Kidney (tissue), 14 donors: ENCODE data around the gene P2RY12. TPM values are rescaled to one million over a fixed set of nuclear protein-coding genes. Genes with fewer than 3 reads are reported as not detected.

Experiments
- DNase-seq, 5 donors: peaks; one replicate each; pipeline ENCODE4 v3.0.0-alpha.2; 2013 to 2020
- FAIRE-seq: peaks from 2 replicates; lab custom pipeline; 2012; peaks lifted over from hg19 to GRCh38; lab: Jason Lieb, UNC
- H3K27ac ChIP-seq, 2 donors: one replicate each; pipeline ENCODE4 v1.7.0; 2013; ENCODE audit warnings: low read depth in 2 of 2, low read length in 2 of 2, inconsistent platforms in 1 of 2
- H3K27me3 ChIP-seq: one replicate; pipeline ENCODE4 v1.7.1; 2013; ENCODE audit warnings: low read length, inconsistent platforms; ENCODE audit not compliant: control insufficient read depth, insufficient read depth
- H3K36me3 ChIP-seq, 3 donors: one replicate each; pipeline versions ENCODE4 v1.7.0 to v1.7.1; 2013; ENCODE audit warnings: low read length in 3 of 3, control low read depth in 1 of 3, inconsistent platforms in 1 of 3; ENCODE audit not compliant: insufficient read depth in 3 of 3, control insufficient read depth in 2 of 3
- H3K4me1 ChIP-seq, 3 donors: one replicate each; pipeline versions ENCODE4 v1.7.0 to v1.7.1; 2013; ENCODE audit warnings: low read length in 3 of 3, inconsistent platforms in 1 of 3, low read depth in 1 of 3; ENCODE audit not compliant: control insufficient read depth in 2 of 3, insufficient read depth in 2 of 3
- H3K4me3 ChIP-seq, 3 donors: one replicate each; pipeline versions ENCODE4 v1.7.0 to v1.8.1; 2013; ENCODE audit warnings: low read length in 3 of 3, control low read depth in 1 of 3, inconsistent platforms in 1 of 3
- H3K9ac ChIP-seq, 3 donors: one replicate each; pipeline versions ENCODE4 v1.7.0 to v1.7.1; 2013; ENCODE audit warnings: low read length in 3 of 3, control low read depth in 1 of 3, inconsistent platforms in 1 of 3
- H3K9me3 ChIP-seq, 3 donors: one replicate each; pipeline versions ENCODE4 v1.7.0 to v1.7.1; 2013; ENCODE audit warnings: low read length in 3 of 3, control low read depth in 1 of 3, inconsistent platforms in 1 of 3; ENCODE audit not compliant: control insufficient read depth in 2 of 3, insufficient read depth in 1 of 3
- CTCF ChIP-seq: IDR thresholded peaks from 3 replicates; pipeline ENCODE4 v1.5.1; 2012; ENCODE audit warnings: mild to moderate bottlenecking, moderate library complexity, borderline replicate concordance; ENCODE audit not compliant: insufficient read depth; ENCODE audit errors: extremely low read depth
- intact Hi-C: fragments of 100-400 bp; cut with DNase I; formaldehyde crosslinking; loops from one replicate; pipeline ENCODE4 v1.11.1; 2022
- polyA plus RNA-seq: library from polyadenylated mRNA; stranded (reverse); fragments of 350-450 nt; fragmentation: Illumina TruSeq; extraction: RNeasy Lipid Tissue Mini Kit (QIAGEN cat#74804); gene quantifications from one replicate; pipeline ENCODE4 v1.2.3, GENCODE V29; 2014; ENCODE audit warnings: low read depth, low replicate concordance; ENCODE audit not compliant: insufficient read depth
- total RNA-seq: library from RNA; stranded (reverse); fragmentation: NEBNext Ultra II Directional; extraction: Animal tissue kit (Norgen Biotek cat#: 25700); gene quantifications from one replicate; pipeline ENCODE4 v1.2.1, GENCODE V29; 2021
- donor health status: control.
- donor health status: control.
- donor health status: control.
- donor health status: control.
- donor health status: control.
- donor health status: DM: yes; HTN: yes; CAD: no.
- donor health status: Normal renal cell carcinoma (clear cell type).

Gene P2RY12
- total and polyA plus RNA-seq, 2 donors from 2014 or later: 2.2 TPM; not detected in 1

GRCh38 chr3:151303751-151304150 is 80.8 kb downstream of the P2RY12 start:
- intact Hi-C loops: no loop called here
- H3K4me3 ChIP-seq: no peak overlapping the region
- H3K4me1 ChIP-seq: peaks cover 0 to 2% (median 0%) of the 10 kb centered on the region in 3 donors
- no peak overlapping the region for H3K27ac ChIP-seq
- H3K27me3 ChIP-seq: no peaks in the 10 kb centered on the region
- no peak for DNase-seq
- TF ChIP-seq CTCF: no peak
- no peaks in the 10 kb centered on the region for H3K36me3 ChIP-seq
- H3K9ac ChIP-seq: no peak overlapping the region
- no peaks in the 10 kb centered on the region for H3K9me3 ChIP-seq
- no peak for FAIRE-seq

GRCh38 chr3:151301787-151302186 is 82.8 kb downstream of the P2RY12 start:
- Histone ChIP-seq H3K4me3 (no peak overlapping the region), H3K4me1 (peaks cover 0 to 2% (median 0%) of the 10 kb centered on the region in 3 donors), H3K27me3 (no peaks in the 10 kb centered on the region), H3K36me3 (no peaks in the 10 kb centered on the region), H3K9me3 (no peaks in the 10 kb centered on the region), H3K27ac (no peak overlapping the region), H3K9ac (no peak overlapping the region)
- DNase-seq (no peak), FAIRE-seq (no peak)
- intact Hi-C loops: no loop called here
- TF ChIP-seq CTCF: no peak

- FAIRE-seq (no peak), DNase-seq (no peak)
- no peaks in the 10 kb centered on the region for H3K27me3 ChIP-seq
- H3K4me3 ChIP-seq: no peak overlapping the region
- H3K4me1 ChIP-seq: peaks cover 0 to 2% (median 0%) of the 10 kb centered on the region in 3 donors
- intact Hi-C loops: no loop called here
- no peaks in the 10 kb centered on the region for H3K9me3 ChIP-seq
- H3K9ac ChIP-seq: no peak overlapping the region
- TF ChIP-seq CTCF: no peak
- H3K36me3 ChIP-seq: no peaks in the 10 kb centered on the region
- H3K27ac ChIP-seq: no peak overlapping the region
These were observed 84.0 kb downstream of the P2RY12 start for GRCh38 chr3:151300539-151300938.

GRCh38 chr3:151299006-151299405 is 85.5 kb downstream of the P2RY12 start:
- no peak for DNase-seq
- no peaks in the 10 kb centered on the region for H3K27me3 ChIP-seq
- no peaks in the 10 kb centered on the region for H3K36me3 ChIP-seq
- H3K4me1 ChIP-seq: no peaks in the 10 kb centered on the region
- no peak overlapping the region for H3K27ac ChIP-seq
- no peak overlapping the region for H3K4me3 ChIP-seq
- no peak for TF ChIP-seq CTCF
- no peaks in the 10 kb centered on the region for H3K9me3 ChIP-seq
- intact Hi-C loops: no loop called here
- no peak for FAIRE-seq
- H3K9ac ChIP-seq: no peak overlapping the region
